Bladder microvascular endothelial cell (primary cell): Measurements from ENCODE around the gene CTCFL. TPM values are rescaled to one million over a fixed set of nuclear protein-coding genes. Genes with fewer than 3 reads are reported as not detected.

Experiments used
- total RNA-seq: library from RNA; depleted of rRNA; stranded (reverse); fragments of >200 nt; gene quantifications from 2 replicates; pipeline ENCODE4 v1.2.3, GENCODE V29; 2014

CTCFL gene, protein sequence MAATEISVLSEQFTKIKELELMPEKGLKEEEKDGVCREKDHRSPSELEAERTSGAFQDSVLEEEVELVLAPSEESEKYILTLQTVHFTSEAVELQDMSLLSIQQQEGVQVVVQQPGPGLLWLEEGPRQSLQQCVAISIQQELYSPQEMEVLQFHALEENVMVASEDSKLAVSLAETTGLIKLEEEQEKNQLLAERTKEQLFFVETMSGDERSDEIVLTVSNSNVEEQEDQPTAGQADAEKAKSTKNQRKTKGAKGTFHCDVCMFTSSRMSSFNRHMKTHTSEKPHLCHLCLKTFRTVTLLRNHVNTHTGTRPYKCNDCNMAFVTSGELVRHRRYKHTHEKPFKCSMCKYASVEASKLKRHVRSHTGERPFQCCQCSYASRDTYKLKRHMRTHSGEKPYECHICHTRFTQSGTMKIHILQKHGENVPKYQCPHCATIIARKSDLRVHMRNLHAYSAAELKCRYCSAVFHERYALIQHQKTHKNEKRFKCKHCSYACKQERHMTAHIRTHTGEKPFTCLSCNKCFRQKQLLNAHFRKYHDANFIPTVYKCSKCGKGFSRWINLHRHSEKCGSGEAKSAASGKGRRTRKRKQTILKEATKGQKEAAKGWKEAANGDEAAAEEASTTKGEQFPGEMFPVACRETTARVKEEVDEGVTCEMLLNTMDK
- total RNA-seq: not detected in 2 replicates

DNA sequence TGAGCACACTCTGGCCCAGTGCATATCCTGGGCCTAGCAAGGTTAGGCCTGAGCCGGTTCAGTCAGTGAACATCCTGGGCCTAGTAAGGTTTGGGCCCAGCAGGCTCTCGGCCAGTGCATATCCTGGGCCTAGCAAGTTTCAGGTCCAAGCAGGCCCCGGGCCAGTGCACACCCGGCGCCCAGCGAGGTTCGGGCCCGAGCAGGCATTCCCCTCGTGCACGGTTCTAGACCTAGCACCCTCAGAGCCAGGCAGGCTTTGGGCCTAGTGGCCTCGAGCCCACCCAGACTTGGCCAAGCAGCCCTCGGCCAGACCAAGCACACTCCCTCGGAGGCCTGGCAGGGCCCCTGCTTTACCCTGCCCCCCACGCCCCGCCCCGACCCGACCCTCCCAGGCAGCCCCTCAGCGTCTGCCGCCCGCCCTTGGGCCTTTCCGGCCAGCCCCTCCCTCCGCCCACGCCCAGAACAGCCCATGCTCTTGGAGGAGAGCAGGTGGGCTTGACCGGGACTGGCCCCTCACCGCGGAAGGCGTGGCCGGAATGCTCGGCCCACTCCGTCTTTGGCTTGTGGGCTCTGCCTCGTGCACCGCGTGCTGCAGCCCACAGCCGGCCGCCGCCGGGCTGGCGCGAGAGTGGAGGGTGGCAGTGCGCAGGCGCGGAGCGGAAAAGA lies at the start of gene CTCFL:
TSS of gene CTCFL (minus strand) at position 630 of the 666 bp plus-strand sequence. CDS start 935 bp downstream, outside the sequence.

DNA sequence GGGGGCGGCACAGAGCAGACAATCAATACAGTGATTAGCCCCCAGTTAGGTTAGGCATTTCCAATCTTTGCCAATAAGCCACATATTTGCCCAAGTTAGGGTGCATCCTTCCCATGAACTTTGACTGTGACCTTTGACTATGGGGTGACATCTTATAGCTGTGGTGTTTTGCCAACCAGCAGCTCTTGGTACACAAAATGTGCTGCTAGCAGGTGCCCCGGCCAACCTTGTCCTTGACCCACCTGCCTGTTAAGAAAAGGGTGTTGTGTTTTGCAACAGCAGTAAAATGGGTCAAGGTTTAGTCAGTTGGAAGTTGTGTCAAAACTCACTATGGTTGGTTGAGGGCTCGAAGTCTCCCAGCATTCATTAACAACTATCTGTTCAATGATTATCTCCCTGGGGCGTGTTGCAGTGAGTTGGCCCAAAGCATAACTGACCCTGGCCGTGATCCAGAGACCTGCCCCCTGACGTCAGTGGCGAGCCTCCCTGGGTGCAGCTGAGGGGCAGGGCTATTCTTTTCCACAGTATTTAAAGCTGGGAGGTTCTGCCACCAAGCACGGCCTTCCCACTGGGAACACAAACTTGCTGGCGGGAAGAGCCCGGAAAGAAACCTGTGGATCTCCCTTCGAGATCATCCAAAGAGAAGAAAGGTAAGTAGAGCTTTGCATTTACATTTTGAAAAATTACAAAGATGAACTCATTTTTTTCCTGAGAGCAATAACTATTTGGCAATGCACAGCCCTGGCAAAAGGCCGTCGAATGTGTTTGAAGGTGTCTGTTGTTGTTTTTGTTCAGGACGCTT lies 35.8 kb upstream of the CTCFL start, which contains the start of gene PCK1:
TSS of gene PCK1 (plus strand) at position 557 of the 802 bp plus-strand sequence. CDS start 302 bp downstream, outside the sequence.

Other genes starting within 250 kb of the CTCFL start
- not detected in 2 replicates for gene SPO11, start 195.3 kb downstream of the CTCFL start, total RNA-seq
- 13.8 and 44.7 TPM in 2 replicates for gene RAE1, start 173.9 kb downstream of the CTCFL start, total RNA-seq
- gene RBM38, start 133.7 kb downstream of the CTCFL start, total RNA-seq: 13.4 and 25.2 TPM in 2 replicates
- gene PCK1, start 36.0 kb upstream of the CTCFL start, total RNA-seq: not detected in 2 replicates
- gene ZBP1, start 95.3 kb upstream of the CTCFL start, total RNA-seq: not detected in 2 replicates
- gene PMEPA1, start 184.9 kb upstream of the CTCFL start, total RNA-seq: 1.3 and 4.2 TPM in 2 replicates